ENCODE measurements around the gene AKAP11. TPM values are rescaled to one million over a fixed set of nuclear protein-coding genes. Genes with fewer than 3 reads are reported as not detected.

Gene AKAP11
- total and polyA plus RNA-seq, 3 donors from 2014 or later = 31.5 to 62.0 (median 48.4) TPM

DNA sequence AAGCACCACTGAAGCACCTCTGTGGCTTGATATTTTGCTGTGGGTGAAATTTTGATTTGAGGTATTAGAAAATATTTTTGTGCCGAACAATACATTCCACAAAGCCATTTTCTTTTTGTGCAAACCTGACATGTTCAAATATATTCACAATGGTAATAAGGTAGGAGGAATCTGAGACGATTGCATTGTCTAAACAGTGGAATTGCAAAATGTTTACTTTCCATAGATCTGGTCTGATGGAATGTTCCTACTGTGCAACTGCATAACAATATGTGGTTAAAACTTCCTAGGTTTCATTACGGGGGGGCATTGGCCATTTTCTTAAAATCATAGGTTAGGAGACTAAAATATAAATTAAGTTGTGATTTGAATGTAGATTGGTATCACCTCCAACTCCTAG lies 42.7 kb upstream of the AKAP11 start:
- Histone ChIP-seq H3K27ac (no peak overlapping the region), H3K4me3 (no peak overlapping the region), H3K36me3 (ENCODE audit: low read depth, missing control alignments) (no peaks in the 10 kb centered on the region), H3K9me3 (no peaks in the 10 kb centered on the region), H3K4me1 (no peaks in the 10 kb centered on the region), H3K27me3 (no peaks in the 10 kb centered on the region)
- WGBS, 2 donors = 79 to 90% methylated on average over 3 of the region's 3 CpGs
- TF ChIP-seq POLR2A (IDR thresholded peaks at IDR 0.05) = no peak
- TF ChIP-seq, protein P1, sequence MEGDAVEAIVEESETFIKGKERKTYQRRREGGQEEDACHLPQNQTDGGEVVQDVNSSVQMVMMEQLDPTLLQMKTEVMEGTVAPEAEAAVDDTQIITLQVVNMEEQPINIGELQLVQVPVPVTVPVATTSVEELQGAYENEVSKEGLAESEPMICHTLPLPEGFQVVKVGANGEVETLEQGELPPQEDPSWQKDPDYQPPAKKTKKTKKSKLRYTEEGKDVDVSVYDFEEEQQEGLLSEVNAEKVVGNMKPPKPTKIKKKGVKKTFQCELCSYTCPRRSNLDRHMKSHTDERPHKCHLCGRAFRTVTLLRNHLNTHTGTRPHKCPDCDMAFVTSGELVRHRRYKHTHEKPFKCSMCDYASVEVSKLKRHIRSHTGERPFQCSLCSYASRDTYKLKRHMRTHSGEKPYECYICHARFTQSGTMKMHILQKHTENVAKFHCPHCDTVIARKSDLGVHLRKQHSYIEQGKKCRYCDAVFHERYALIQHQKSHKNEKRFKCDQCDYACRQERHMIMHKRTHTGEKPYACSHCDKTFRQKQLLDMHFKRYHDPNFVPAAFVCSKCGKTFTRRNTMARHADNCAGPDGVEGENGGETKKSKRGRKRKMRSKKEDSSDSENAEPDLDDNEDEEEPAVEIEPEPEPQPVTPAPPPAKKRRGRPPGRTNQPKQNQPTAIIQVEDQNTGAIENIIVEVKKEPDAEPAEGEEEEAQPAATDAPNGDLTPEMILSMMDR (IDR thresholded peaks at IDR 0.05) = no peak
- intact Hi-C loops (cut with DNase I; ENCODE audit: low total_unique reads) = no loop called here
- no peak for DNase-seq

DNA sequence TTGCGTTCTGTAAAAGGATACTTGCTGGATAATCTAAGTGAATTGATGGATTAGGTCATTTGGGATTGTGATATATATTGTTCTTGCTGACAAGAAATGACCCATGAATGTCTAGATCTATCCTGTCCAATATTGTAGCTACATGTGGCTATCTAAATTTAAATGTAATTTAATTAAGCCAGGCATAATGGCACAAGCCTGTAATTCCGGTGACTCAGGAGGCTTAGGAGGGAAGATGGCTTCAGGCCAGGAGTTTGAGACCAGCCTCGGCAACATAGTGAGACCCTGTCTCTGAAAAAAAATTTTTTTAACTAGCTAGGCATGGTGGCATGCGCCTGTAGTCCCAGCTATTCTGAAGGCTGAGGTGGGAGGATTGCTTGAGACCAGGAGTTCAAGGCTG lies 39.3 kb upstream of the AKAP11 start:
- H3K9me3 ChIP-seq = no peaks in the 10 kb centered on the region
- DNase-seq = no peak
- intact Hi-C loops (cut with DNase I; ENCODE audit: low total_unique reads) = no loop called here
- 89 to 92% methylated on average over 4 of the region's 4 CpGs for WGBS, 2 donors
- H3K27me3 ChIP-seq = no peaks in the 10 kb centered on the region
- no peak overlapping the region for H3K4me3 ChIP-seq
- no peak for TF ChIP-seq POLR2A (IDR thresholded peaks at IDR 0.05)
- TF ChIP-seq, protein P1 (IDR thresholded peaks at IDR 0.05) = no peak
- no peaks in the 10 kb centered on the region for H3K4me1 ChIP-seq
- H3K27ac ChIP-seq = no peak overlapping the region
- H3K36me3 ChIP-seq (ENCODE audit: low read depth, missing control alignments) = no peaks in the 10 kb centered on the region

DNA sequence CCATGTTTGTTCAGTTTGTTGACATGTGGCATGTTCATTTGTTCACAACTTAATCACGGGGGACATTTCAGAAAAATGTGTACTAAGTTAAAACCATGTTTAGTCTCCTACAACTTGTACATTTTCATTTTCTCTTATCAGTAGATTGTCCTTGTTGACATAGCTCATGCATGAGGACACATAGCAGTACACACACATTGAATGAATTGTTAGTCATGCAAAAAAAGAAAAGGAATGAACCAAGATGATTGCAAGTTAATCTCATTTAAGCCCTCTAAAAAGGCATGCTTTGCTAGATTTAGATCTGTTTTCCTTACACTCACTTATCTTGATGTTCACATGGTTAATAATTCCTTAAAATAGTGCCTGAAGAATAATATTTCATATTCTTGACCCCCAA lies 38.2 kb upstream of the AKAP11 start:
- Histone ChIP-seq H3K4me3 (no peak overlapping the region), H3K27ac (no peak overlapping the region), H3K4me1 (no peaks in the 10 kb centered on the region), H3K36me3 (ENCODE audit: low read depth, missing control alignments) (no peaks in the 10 kb centered on the region), H3K9me3 (no peaks in the 10 kb centered on the region), H3K27me3 (no peaks in the 10 kb centered on the region)
- TF ChIP-seq, protein P1 (IDR thresholded peaks at IDR 0.05) = no peak
- no peak for TF ChIP-seq POLR2A (IDR thresholded peaks at IDR 0.05)
- intact Hi-C loops (cut with DNase I; ENCODE audit: low total_unique reads) = no loop called here
- WGBS, 2 donors = 74 to 80% methylated on average over 1 of the region's 1 CpG
- DNase-seq = no peak

DNA sequence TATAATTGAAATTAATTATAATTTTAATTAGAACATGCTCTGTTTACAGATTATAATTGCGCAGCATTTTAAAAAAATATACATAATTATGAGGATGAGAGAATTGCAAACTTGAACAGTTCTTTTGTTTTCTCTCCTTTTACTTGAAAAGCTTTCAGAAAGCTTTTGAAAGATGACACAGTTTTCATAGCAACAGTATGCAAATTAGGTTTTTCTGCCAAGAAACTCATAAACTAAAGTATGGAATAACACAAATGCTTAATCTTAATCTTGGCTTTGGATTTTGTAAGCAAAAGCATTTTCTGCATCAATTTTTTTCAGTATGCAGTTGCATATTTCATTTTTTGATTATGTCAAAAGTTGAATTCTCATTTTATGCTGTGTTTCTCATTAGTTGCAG lies 32.8 kb upstream of the AKAP11 start:
- Histone ChIP-seq H3K27me3 (no peaks in the 10 kb centered on the region), H3K9me3 (no peaks in the 10 kb centered on the region), H3K27ac (no peak overlapping the region), H3K36me3 (ENCODE audit: low read depth, missing control alignments) (no peaks in the 10 kb centered on the region), H3K4me3 (no peak overlapping the region), H3K4me1 (no peaks in the 10 kb centered on the region)
- intact Hi-C loops (cut with DNase I; ENCODE audit: low total_unique reads) = no loop called here
- 97 to 98% methylated on average over 1 of the region's 1 CpG for WGBS, 2 donors
- no peak for DNase-seq
- TF ChIP-seq, protein P1 (IDR thresholded peaks at IDR 0.05) = no peak
- TF ChIP-seq POLR2A (IDR thresholded peaks at IDR 0.05) = no peak

DNA sequence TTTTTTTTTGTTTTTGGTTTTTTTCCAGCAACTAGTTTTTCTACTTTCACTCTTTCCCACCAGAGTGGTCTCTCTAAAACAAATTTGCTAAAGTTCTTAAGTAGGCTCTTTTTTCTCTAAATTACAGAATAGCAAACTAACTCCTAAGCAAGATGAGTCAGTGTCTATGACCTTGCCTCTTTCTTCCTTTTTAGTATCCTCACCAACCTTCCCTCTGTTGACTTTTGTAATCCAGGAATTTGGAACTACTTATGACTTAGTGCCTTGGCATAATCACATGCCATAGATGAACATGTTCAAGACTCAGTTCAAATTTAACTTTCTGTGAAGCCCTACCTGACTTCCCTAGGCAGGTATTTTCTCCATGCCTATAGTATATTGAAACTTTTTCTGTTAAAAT lies 32.3 kb upstream of the AKAP11 start:
- intact Hi-C loops (cut with DNase I; ENCODE audit: low total_unique reads) = no loop called here
- Histone ChIP-seq H3K27me3 (no peaks in the 10 kb centered on the region), H3K36me3 (ENCODE audit: low read depth, missing control alignments) (no peaks in the 10 kb centered on the region), H3K27ac (no peak overlapping the region), H3K4me1 (no peaks in the 10 kb centered on the region), H3K4me3 (no peak overlapping the region), H3K9me3 (no peaks in the 10 kb centered on the region)
- DNase-seq = no peak
- TF ChIP-seq, protein P1 (IDR thresholded peaks at IDR 0.05) = no peak
- TF ChIP-seq POLR2A (IDR thresholded peaks at IDR 0.05) = no peak
